ELF-1 (cell line): Measurements from ENCODE around the gene HOMER2.
"Not testable (repeated sequence)": the region's sequence is repeated elsewhere in the genome, so short reads cannot be mapped to it uniquely, and the experiment has no call there.

ENCODE experiments used
- DNase-seq: peaks from one replicate; pipeline ENCODE4 v3.0.0-alpha.2; 2016; ENCODE audit warnings: low read depth, low spot score

HOMER2 gene

DNA sequence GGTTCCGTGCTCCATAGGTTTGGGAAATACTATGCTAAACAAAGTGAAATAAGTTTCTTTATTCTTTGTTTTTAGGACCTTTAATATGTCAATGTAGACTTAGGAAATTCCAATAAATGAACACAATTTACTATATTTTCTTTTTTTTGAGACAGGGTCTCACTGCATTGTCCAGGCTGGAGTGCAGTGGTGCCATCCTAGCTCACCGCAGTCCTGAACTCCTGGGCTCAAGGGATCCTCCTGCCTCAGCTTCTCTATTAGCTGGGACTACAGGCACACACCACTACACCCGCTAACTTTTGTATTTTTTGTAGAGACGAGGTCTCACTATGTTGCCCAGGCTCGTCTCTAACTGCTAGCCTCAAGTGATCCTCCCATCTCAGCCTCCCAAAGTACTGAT is 12.4 kb upstream of the HOMER2 start:
- DNase-seq = no peak

DNA sequence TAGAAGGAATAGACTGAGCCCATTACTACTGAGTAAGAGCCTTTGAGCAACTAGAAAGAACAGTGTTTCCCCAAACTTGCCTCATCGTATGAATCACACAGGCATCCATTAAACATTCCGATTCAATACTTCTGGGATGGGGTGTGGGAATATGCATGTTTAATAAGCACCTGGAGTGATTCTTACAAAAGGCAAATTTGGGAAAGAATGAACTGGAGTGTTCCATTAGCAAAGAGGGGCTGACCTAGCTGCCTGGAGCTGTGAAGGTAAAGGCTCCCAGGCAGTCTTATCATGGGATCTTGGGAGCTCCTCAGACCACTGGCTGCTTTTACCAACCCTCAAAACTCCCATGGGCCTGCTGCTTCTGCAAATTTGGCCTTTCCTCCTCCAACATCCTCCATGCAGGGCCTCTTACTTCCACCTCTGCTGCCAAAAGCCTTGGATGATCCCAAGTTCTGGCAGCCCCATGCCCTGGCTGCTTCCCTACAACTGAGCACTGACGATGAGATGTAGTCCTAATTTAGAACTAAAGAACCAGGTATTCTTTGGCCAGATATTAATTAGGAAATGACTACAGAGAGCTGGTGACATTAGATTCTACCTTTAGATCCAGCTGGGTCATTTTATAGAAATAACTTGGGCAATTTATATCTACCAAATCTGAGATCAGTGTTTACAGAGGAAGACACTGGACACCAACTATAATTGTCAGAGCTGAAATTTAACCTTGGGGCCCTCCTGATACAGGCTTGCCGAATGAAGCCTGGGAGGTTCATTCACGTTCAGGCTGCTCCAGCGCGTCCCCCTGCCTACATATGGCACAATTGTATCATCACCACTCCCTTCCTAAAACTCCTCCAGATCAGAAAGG is 11.2 kb upstream of the HOMER2 start:
- DNase-seq = no peak

GRCh38 chr15:82960766-82961165 is 8.2 kb upstream of the HOMER2 start:
- no peak for DNase-seq

GRCh38 chr15:82959423-82959822 is 6.9 kb upstream of the HOMER2 start:
- no peak for DNase-seq

DNA sequence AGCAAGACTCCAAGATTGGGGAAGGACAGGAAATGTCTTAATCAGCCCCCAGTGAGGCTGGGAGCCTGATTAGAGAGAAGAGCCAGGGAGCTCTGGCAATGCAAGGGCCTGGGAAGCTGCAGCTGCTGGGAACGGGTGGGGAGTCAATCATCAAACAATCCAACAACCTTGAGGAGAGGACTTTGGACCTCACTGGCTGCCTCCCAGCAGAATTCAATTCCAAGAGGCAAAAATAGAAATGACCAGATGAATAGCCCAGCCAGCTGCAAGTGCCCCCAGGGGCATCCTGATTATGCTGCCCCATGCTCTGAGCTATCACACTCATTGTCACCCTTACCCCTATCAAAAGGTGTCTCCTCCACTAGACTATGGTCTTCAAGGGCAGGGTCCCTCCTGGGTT is 6.1 kb upstream of the HOMER2 start:
- no peak for DNase-seq

DNA sequence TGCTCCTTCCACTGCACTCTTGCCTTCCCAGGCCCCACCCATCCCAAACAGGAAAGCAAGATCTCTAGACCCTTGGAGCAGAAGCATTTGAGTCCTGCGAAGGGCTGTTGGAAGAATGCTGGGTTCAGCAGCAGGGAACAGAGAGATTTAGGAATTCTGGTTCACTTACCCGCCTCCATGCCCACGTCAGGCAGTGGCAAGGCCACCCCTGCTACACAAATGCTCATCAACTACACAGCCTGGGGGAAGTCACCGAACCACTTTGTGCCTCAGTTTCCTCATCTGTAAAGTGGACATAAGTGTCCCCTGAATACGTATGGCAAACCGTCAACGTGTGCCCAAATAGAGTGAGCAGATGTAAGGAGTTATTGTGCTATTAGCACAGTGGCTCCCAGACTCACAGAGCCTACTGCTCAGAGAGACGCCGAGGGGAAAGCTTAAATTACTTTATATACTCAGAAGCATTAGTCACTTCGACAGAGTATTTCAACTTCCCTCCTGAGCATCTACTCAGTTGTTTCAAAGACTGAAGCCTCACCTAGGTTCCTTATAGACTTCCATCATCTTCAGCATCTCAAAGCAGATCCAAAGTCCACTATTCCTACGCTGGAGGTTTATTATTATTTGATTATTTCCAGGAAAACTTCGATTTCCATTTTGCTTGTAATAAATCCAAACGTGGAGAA is 905 bp downstream of the HOMER2 start:
- DNase-seq = no peak

DNA sequence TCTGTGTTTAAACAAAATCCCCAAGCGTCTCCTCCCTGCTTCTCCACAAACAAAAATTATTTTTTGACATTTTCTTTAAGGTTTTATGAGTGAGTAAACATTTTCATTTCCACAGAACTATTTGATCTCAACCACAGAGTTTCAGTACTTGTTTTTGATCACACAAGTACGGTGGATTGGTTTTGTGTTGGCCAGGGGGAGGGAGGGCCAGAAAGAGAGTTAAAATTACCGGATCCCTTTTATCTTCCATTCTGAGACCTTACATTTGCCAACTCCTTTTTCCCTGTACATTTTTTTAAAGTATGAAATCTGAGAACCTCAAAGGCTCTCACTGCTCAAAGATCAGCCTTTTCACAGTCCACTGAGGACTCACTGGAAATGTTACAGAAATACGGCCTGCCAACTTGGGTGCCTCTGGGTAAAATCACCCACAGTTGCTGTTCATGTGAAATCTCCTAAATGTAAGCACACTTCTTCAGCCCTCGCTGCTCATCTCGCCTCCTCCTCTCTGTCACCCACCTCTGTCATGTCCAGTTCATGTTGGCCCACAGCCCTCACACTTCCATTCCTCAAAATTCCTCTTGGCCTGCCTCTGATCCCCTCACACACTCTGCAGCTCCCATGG is 1.7 kb downstream of the HOMER2 start:
- no peak for DNase-seq

DNA sequence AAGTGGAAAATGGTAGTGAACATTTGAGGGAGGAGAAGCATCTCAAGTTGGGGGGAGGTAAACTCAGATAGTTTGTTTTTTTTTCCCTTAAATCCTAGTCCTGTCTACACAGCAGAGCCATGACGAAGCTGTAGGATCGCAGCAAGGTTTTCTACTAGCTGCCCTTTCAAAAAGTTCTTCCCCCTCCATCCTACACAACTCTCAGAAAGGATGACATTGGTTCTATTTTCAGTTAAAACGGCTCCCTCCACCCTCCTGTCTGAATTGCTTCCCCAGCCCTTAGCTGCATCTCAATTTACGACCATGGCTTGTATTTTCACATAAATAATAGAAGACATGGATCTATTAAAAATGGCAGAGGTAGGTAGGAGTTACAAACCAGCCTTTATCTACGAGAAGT is 2.2 kb downstream of the HOMER2 start:
- DNase-seq = no peak

- no peak for DNase-seq
Observed at GRCh38 chr15:82946155-82946701, 6.3 kb downstream of the HOMER2 start.

GRCh38 chr15:82945326-82945725 is 7.2 kb downstream of the HOMER2 start:
- no peak for DNase-seq

- DNase-seq = no peak
Observed at GRCh38 chr15:82944821-82945220, 7.7 kb downstream of the HOMER2 start.

- DNase-seq = no peak
Observed at GRCh38 chr15:82944056-82944455, 8.5 kb downstream of the HOMER2 start.

GRCh38 chr15:82943176-82943575 is 9.3 kb downstream of the HOMER2 start:
- DNase-seq = no peak

DNA sequence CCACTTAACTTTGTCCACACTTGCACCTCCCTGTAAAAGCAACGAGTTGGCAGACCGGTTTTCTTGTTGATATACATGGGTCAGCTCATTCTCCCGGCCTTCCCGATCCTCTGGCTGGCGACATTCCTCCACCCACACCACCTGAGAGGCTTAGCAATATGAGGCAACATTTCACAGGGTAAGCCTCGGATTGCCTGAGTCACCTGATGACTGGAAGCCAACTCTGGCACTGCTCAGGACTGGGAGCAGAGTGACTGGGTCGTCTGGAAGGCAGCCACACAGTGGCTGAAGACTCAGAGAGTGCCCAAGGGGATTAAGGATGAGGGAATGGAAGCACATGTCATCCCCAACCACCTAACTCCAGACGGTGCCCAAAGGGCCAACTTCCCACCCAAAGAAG is 9.8 kb downstream of the HOMER2 start:
- DNase-seq = peak; percentile 41

DNA sequence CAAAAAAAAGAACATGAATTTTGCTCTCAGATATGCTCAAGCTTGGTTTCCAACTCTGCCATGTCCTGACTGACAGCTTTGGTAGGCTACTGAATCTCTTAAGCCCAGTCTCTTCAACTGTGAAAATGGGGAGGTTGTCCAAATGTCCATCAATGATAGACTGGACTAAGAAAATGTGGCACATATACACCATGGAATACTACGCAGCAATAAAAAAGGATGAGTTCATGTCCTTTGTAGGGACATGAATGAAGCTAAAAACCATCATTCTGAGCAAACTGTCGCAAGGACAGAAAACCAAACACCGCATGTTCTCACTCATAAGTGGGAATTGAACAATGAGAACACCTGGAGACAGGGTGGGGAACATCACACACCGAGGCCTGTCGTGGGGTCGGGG is 12.8 kb downstream of the HOMER2 start:
- not testable (repeated sequence) for DNase-seq

GRCh38 chr15:82937712-82938058 is 14.8 kb downstream of the HOMER2 start:
- no peak for DNase-seq

DNA sequence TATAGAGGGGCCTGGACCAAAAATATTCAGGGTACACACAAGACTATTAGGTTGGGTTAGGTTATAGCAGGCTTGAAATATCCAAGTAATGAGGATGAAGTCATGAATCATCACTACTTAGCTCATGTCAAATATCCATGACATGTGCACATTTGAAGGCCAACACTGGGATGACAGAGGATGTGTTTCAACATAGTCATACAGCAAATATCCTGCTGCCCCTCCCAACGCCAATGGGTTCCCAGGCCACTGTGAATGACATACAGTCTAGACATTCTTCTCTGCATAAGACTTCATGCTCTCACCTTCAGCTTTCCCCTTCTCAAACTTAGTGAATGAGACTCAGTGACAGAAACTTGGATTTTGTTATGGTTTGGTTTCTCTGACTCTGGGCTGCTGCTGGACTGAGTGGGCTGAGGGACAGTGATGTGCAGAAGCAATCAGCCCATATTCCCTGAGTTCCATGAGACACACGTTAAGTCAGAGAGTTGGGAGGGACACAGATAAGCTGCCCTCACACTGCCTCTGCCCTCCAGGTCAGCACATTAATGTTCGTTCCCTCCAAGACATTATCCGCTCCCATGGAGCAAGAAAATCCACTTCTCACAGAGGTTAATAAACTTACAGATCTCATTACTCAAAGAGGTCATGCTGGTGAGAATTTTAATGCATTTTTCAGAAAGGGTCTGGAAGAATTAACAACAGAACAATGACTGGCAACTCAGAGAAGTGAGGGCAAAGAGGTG is 15.4 kb downstream of the HOMER2 start:
- no peak for DNase-seq

DNA sequence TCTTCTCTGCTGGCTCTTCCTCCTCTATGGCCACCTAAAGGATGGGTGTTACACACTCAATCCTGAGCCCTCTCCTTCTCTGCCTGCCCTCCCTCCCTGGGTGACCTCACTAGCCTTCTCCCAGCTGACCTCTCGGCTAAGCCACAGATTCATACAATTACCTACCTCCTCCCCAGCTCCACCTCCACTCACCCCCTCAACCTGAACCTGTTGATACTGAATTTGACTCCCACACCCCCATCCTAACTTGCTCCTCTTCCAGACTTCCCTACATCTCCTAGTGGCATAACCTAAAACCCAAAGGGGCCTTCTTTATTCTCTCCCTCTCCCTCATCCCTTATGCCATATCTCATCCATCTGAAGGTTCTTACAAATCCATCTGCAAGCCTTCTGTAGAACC is 17.1 kb downstream of the HOMER2 start:
- no peak for DNase-seq

- DNase-seq = no peak
Observed at GRCh38 chr15:82934100-82934880, 18.2 kb downstream of the HOMER2 start.

- no peak for DNase-seq
Observed at GRCh38 chr15:82933576-82933975, 18.9 kb downstream of the HOMER2 start.

DNA sequence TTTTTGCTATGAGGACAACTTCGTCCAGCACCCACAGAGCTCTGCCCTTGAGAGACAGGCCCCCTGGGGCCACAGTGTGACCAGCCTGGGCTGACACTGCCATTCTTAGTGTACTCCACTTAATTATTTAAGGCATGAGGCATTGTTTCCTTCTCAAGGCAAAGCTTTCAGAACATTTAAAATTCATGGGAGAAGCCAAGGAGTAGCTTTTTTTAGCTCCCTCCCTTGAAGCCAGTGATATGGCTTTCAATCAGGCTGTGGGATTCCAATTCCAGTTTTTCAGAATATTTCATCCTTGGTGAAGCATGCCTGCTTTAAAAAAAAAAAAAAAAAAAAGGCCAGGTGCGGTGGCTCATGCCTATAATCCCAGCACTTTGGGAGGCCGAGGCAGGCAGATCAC is 21.3 kb downstream of the HOMER2 start:
- no peak for DNase-seq
